Activated naive CD4-positive, alpha-beta T cell treated with anti-CD3 and anti-CD28 coated beads, Interleukin-2, amount 10 ng/mL, durations not matched to agents 7 days and 5 days (primary cell): ENCODE data around the gene NFKBIL1.
A peak's percentile ranks its signal among the peaks of the same experiment; 100 is the strongest.
"Not testable (repeated sequence)": the region's sequence is repeated elsewhere in the genome, so short reads cannot be mapped to it uniquely, and the experiment has no call there.

ENCODE experiments used
- CTCF ChIA-PET: fragments of 350-600 bp; sonication (Branson Sonifier 250); formaldehyde crosslinking; loops from one replicate; lab custom pipeline; 2021; ENCODE audit warnings: antibody characterized with exemption; lab: Charles Lee
- DNase-seq: peaks from one replicate; pipeline ENCODE4 v3.0.0-alpha.2; 2020
- H3K27ac Mint-ChIP-seq: one replicate; pipeline ENCODE4 v1.8.0; 2021; ENCODE audit warnings: mild to moderate bottlenecking, moderate library complexity, mixed read lengths
- H3K27me3 Mint-ChIP-seq: one replicate; pipeline ENCODE4 v1.8.0; 2021; ENCODE audit warnings: mild to moderate bottlenecking, mixed read lengths
- H3K36me3 Mint-ChIP-seq: one replicate; pipeline ENCODE4 v1.8.0; 2021; ENCODE audit warnings: mixed read lengths
- H3K4me1 Mint-ChIP-seq: one replicate; pipeline ENCODE4 v1.8.0; 2021; ENCODE audit warnings: mixed read lengths
- H3K4me3 Mint-ChIP-seq: one replicate; pipeline ENCODE4 v1.8.0; 2021; ENCODE audit warnings: mild to moderate bottlenecking, moderate library complexity, mixed read lengths
- H3K9me3 Mint-ChIP-seq: one replicate; pipeline ENCODE4 v1.8.0; 2021; ENCODE audit warnings: mixed read lengths

Gene NFKBIL1

DNA sequence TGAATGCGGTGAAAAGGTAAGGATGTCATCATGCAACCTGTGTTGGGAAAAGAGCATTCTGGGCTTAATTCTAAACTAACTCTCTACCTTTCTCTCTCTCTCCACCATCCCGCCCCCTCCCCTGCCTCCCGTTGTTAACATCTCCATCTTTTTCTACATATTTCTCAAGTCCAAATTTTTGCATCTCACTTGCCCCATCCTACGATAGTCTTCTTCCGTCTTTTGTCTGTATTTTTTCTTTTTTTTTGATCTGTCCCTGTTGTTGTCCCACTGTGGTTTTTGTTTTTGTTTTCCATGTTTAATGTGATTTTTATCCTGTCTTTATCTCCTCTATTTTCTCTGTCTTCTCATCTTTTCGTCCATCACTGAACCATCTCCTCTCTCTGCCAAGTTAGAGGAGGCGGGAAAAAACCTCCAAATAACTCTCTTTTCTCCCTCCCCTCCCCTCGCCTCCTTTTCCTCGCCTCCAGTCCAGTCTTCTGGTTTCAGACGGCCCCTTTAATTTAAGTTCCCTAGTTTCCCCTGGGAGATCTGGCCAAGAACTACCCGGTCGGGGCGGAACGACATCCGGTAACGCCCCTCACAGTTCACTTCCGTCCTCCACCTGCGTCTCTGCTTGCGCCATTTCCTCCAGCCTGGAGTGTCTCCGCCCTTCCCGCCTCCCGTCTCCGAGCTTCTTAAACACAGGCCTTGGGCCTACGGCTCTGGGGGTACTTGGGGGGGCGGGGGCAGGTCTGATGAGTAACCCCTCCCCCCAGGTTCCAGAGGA is at the start of gene NFKBIL1:
Gene NFKBIL1, plus strand, starts transcription at position 651 of the 769 bp plus-strand sequence. Its CDS starts 87 bp downstream, at position 738.
- CTCF ChIA-PET: interaction anchor here (0.7 to 17.7 kb wide), 7 partner anchors 12 to 405 kb away, joined by 3 to 1087 read pairs (median 4); partner anchors contain the start of genes LST1, LTB, NCR3 and TNF
- Mint-ChIP-seq H3K36me3 (peaks cover 13% of the 10 kb centered on the region), H3K27me3 (no peaks in the 10 kb centered on the region), H3K4me3 (peak within 1 kb of the TSS; percentile 80), H3K4me1 (peaks cover 72% of the 10 kb centered on the region), H3K9me3 (no peaks in the 10 kb centered on the region), H3K27ac (peak within 1 kb of the TSS; percentile 90)
- DNase-seq: peak; percentile 95

GRCh38 chr6:31498748-31499147 is 48.7 kb upstream of the NFKBIL1 start:
- Mint-ChIP-seq H3K9me3 (no peaks in the 10 kb centered on the region), H3K4me1 (peaks cover 78% of the 10 kb centered on the region)
- DNase-seq: no peak

DNA sequence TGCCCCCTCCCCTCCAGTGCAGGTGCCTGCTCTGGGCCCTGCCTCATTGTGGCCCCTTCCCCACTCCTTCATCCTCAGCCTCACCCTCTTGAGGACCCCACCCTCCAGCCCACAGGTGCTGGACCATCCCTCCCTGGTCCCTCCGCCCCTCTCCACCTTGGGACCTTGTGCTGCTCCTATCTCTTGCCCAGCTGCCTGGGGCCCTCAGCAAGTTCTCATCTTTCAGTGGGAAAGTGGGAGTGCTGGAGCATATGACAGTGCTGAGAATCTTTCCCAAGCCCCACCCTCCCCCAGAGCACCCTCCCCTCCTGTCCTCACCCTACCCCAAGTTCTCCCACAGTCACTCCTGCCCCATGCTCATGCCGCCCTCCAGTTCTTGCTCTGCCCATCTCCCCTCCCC is 47.8 kb upstream of the NFKBIL1 start:
- H3K9me3 Mint-ChIP-seq, H3K27me3 Mint-ChIP-seq, DNase-seq, H3K27ac Mint-ChIP-seq, CTCF ChIA-PET: not testable (repeated sequence)
- H3K4me3 Mint-ChIP-seq: peak overlapping the region; percentile 81
- peaks cover 81% of the 10 kb centered on the region for H3K4me1 Mint-ChIP-seq
- peaks cover 38% of the 10 kb centered on the region for H3K36me3 Mint-ChIP-seq

More at GRCh38 chr6:31498748-31499147, 48.7 kb upstream of the NFKBIL1 start:
- Mint-ChIP-seq H3K4me3 (peak overlapping the region; percentile 81), H3K36me3 (peaks cover 36% of the 10 kb centered on the region), H3K27me3 (no peaks in the 10 kb centered on the region), H3K27ac (peak overlapping the region; percentile 87)
- CTCF ChIA-PET: interaction anchor here (1.5 kb wide), 1 partner anchor 100 kb away, joined by 5 read pairs; no protein-coding TSS in a partner anchor

GRCh38 chr6:31502586-31502985 is 44.8 kb upstream of the NFKBIL1 start:
- Mint-ChIP-seq H3K27me3 (no peaks in the 10 kb centered on the region), H3K4me1 (peaks cover 67% of the 10 kb centered on the region), H3K36me3 (peaks cover 49% of the 10 kb centered on the region), H3K27ac (no peak overlapping the region), H3K9me3 (no peaks in the 10 kb centered on the region), H3K4me3 (no peak overlapping the region)
- DNase-seq: no peak
- CTCF ChIA-PET: no interaction called here

GRCh38 chr6:31509036-31509435 is 38.4 kb upstream of the NFKBIL1 start:
- Mint-ChIP-seq H3K36me3 (peaks cover 72% of the 10 kb centered on the region), H3K4me1 (peaks cover 12% of the 10 kb centered on the region)
- CTCF ChIA-PET, H3K27ac Mint-ChIP-seq, H3K4me3 Mint-ChIP-seq, H3K27me3 Mint-ChIP-seq, DNase-seq, H3K9me3 Mint-ChIP-seq: not testable (repeated sequence)

GRCh38 chr6:31510007-31510406 is 37.4 kb upstream of the NFKBIL1 start:
- H3K36me3 Mint-ChIP-seq: peaks cover 69% of the 10 kb centered on the region
- H3K4me1 Mint-ChIP-seq: peaks cover 9% of the 10 kb centered on the region
- H3K4me3 Mint-ChIP-seq: no peak overlapping the region
- CTCF ChIA-PET: no interaction called here
- H3K9me3 Mint-ChIP-seq: no peaks in the 10 kb centered on the region
- H3K27ac Mint-ChIP-seq: peak overlapping the region; percentile 39
- no peak for DNase-seq
- H3K27me3 Mint-ChIP-seq: no peaks in the 10 kb centered on the region

DNA sequence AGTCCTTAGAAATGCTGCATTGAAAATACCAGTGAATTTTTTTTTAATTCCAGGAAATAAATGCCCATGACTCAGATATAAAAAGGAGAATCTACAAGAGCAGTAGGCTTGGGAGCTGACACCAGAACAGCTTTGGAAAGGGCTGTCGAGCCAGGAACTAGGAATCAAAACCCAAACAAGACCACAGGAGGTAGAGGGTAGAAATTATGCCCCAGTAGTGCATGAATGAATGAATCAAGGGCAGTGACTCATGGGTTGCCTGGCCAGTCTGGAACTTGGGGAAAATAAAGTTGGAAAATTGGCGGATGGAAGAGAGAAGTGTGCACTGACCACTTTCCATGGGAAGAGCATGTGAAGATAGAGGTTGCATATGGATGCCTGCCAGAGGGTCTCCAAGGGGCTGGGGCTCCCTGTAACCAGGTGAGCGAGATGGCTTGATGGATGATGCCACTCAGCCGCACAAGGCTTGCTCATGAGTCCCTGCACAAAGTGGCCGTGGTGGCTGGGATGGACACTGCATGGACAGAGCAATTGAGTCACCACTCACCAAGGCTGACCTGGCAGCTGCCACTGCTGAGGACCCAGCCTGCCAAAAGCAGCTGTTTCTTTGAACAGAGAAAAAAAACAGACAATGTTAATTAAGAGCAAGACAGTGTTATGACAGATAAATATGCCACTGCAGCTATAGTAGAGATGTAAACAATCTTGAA is 33.8 kb upstream of the NFKBIL1 start:
- Mint-ChIP-seq H3K4me3 (no peak overlapping the region), H3K27me3 (peaks cover 20% of the 10 kb centered on the region), H3K4me1 (no peaks in the 10 kb centered on the region), H3K27ac (no peak overlapping the region), H3K9me3 (no peaks in the 10 kb centered on the region), H3K36me3 (peaks cover 40% of the 10 kb centered on the region)
- no peak for DNase-seq
- CTCF ChIA-PET: no interaction called here

DNA sequence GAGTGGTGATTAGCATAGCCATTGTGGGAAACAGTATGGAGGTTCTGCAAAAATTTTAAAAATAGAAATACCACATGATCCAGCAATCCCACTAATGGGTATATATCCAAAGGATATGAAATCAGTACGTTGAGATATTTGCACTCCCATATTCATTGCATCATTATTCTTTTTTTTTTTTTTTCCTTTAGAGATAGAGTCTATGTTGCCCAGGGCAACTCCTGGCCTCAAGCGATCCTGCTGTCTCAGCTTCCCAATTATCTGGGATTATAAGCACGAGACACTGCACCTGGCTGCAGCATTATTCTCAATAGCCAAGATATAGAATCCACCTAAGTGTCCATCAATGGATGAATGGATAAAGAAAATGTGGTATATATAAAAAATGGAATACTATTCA is 25.6 kb upstream of the NFKBIL1 start:
- peaks cover 47% of the 10 kb centered on the region for H3K27me3 Mint-ChIP-seq
- H3K4me3 Mint-ChIP-seq: no peak overlapping the region
- no peaks in the 10 kb centered on the region for H3K36me3 Mint-ChIP-seq
- no peak overlapping the region for H3K27ac Mint-ChIP-seq
- H3K4me1 Mint-ChIP-seq: no peaks in the 10 kb centered on the region
- DNase-seq: no peak
- no peaks in the 10 kb centered on the region for H3K9me3 Mint-ChIP-seq
- CTCF ChIA-PET: no interaction called here

GRCh38 chr6:31525553-31525931 is 21.9 kb upstream of the NFKBIL1 start:
- Mint-ChIP-seq H3K4me1 (no peaks in the 10 kb centered on the region), H3K4me3 (no peak overlapping the region), H3K9me3 (no peaks in the 10 kb centered on the region), H3K27me3 (peaks cover 26% of the 10 kb centered on the region), H3K27ac (no peak overlapping the region), H3K36me3 (peaks cover 14% of the 10 kb centered on the region)
- CTCF ChIA-PET: no interaction called here
- no peak for DNase-seq

DNA sequence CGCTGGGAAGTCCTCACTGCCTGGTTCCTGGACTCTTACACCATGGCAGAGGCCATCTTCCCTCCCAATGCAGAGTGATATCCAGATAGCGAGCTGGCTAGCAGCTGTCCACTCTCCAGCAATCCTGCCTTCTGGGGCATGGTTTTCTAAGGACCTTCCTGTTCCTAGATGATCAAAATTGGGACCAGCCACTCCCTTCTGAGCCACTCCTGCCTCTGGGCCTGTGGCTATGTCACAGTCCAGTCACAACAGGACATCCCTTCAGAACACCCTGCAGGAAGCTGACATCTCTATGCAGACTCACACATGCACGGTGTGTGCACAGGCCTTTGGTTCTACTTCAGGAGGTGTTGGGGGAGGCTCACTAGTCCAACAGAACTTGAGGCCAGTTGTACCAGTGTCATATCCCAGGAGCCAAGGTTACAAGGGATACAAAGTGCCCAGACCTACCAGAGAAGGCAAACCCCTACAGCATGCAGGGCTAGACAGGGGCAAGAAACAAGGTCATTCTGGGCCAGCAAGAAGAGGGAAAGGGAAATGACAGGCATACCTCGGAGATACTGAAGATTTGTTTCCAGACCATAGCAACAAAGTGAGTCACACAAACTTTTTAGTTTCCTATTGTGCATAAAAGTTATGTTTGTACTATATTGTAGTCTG is 21.3 kb upstream of the NFKBIL1 start:
- Mint-ChIP-seq H3K27ac (no peak overlapping the region), H3K9me3 (no peaks in the 10 kb centered on the region), H3K27me3 (peaks cover 21% of the 10 kb centered on the region), H3K36me3 (peaks cover 19% of the 10 kb centered on the region), H3K4me3 (no peak overlapping the region), H3K4me1 (no peaks in the 10 kb centered on the region)
- DNase-seq: no peak
- CTCF ChIA-PET: no interaction called here

DNA sequence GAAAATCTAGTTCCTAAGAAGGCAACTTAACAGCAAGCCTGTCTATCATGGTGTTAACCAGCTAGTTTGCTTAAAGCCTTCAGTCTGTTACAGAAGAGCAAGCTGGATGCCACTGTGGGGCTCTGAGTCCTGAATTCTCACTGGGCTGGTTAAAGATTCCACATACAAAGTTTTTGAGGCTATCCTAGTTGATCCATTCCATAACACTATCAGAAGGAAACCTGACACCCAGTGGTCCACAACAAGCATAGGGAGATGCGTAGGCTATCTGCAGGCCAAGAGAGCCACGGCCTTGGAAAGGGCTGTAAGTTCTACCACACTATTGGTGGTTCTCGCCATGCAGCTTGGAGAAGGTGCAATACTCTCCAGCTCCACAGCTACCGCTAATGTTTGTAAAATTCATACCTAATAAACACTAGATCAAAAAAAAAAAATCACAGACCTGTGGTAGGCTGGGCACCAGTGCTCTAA is 19.1 kb upstream of the NFKBIL1 start:
- CTCF ChIA-PET: no interaction called here
- Mint-ChIP-seq H3K27me3 (peaks cover 4% of the 10 kb centered on the region), H3K27ac (no peak overlapping the region), H3K4me3 (no peak overlapping the region), H3K36me3 (peaks cover 38% of the 10 kb centered on the region), H3K4me1 (peaks cover 9% of the 10 kb centered on the region), H3K9me3 (no peaks in the 10 kb centered on the region)
- DNase-seq: no peak

- DNase-seq: no peak
- H3K36me3 Mint-ChIP-seq: peaks cover 42% of the 10 kb centered on the region
- H3K27me3 Mint-ChIP-seq: no peaks in the 10 kb centered on the region
- peaks cover 12% of the 10 kb centered on the region for H3K4me1 Mint-ChIP-seq
- no peak within 1 kb of the TSS for H3K4me3 Mint-ChIP-seq
- peak within 1 kb of the TSS; percentile 24 for H3K27ac Mint-ChIP-seq
- no peaks in the 10 kb centered on the region for H3K9me3 Mint-ChIP-seq
- CTCF ChIA-PET: no interaction called here
These were observed 18.5 kb upstream of the NFKBIL1 start, which contains the start of gene MCCD1 for GRCh38 chr6:31528821-31529328. MCCD1 (plus strand) TSS chr6:31528962; CDS start chr6:31529015, 53 bp downstream.

GRCh38 chr6:31529329-31530150 is 17.9 kb upstream of the NFKBIL1 start:
- H3K27me3 Mint-ChIP-seq: no peaks in the 10 kb centered on the region
- H3K9me3 Mint-ChIP-seq: no peaks in the 10 kb centered on the region
- H3K4me3 Mint-ChIP-seq: no peak overlapping the region
- H3K27ac Mint-ChIP-seq: peak overlapping the region; percentile 24
- H3K4me1 Mint-ChIP-seq: peaks cover 15% of the 10 kb centered on the region
- H3K36me3 Mint-ChIP-seq: peaks cover 49% of the 10 kb centered on the region
- no peak for DNase-seq
- CTCF ChIA-PET: no interaction called here
